SJCRH30 (cell line): ENCODE data around the gene MED27. TPM values are rescaled to one million over a fixed set of nuclear protein-coding genes. Genes with fewer than 3 reads are reported as not detected.

ENCODE experiments used
- DNase-seq, 2 experiments: peaks; one replicate each; pipeline ENCODE4 v3.0.0-alpha.2; 2015 to 2020
- H3K27ac ChIP-seq: fragments of 250-450 bp; sonication (Bioruptor Pico); 2 replicates; pipeline ENCODE4 v1.5.1; 2020; ENCODE audit warnings: mild to moderate bottlenecking, moderate library complexity
- H3K27me3 ChIP-seq: fragments of 250-450 bp; sonication (Bioruptor Pico); 2 replicates; pipeline ENCODE4 v1.5.1; 2020; ENCODE audit warnings: mild to moderate bottlenecking, moderate library complexity
- H3K36me3 ChIP-seq: fragments of 250-450 bp; sonication (Bioruptor Pico); 2 replicates; pipeline ENCODE4 v1.5.1; 2020; ENCODE audit warnings: mild to moderate bottlenecking, moderate library complexity
- H3K4me1 ChIP-seq: fragments of 250-450 bp; sonication (Bioruptor Pico); 2 replicates; pipeline ENCODE4 v1.5.1; 2020; ENCODE audit warnings: mild to moderate bottlenecking, moderate library complexity
- H3K4me3 ChIP-seq: fragments of 250-450 bp; sonication (Bioruptor Pico); 2 replicates; pipeline ENCODE4 v1.5.1; 2020; ENCODE audit warnings: mild to moderate bottlenecking, moderate library complexity
- H3K9me3 ChIP-seq: fragments of 250-450 bp; sonication (Bioruptor Pico); replicated peaks from 2 replicates; pipeline ENCODE4 v1.5.1; 2020; ENCODE audit warnings: mild to moderate bottlenecking, moderate library complexity
- total RNA-seq: library from RNA; depleted of rRNA; stranded (reverse); fragments of >200 nt; shearing (Covaris generic); gene quantifications from 2 replicates; pipeline ENCODE4 v1.2.3, GENCODE V29; 2014

Gene MED27
- total RNA-seq, 1 experiment from 2014 or later: 50.7 TPM

GRCh38 chr9:131994364-131995125 lies 85.1 kb downstream of the MED27 start:
- Histone ChIP-seq H3K4me3 (no peak overlapping the region), H3K9me3 (peaks cover 16% of the 10 kb centered on the region), H3K27ac (peak overlapping the region; percentile 83), H3K4me1 (peaks cover 43% of the 10 kb centered on the region), H3K27me3 (no peaks in the 10 kb centered on the region), H3K36me3 (peaks cover 17% of the 10 kb centered on the region)
- DNase-seq: peak; percentile 96 to 98

GRCh38 chr9:131992906-131993657 lies 86.6 kb downstream of the MED27 start:
- Histone ChIP-seq H3K9me3 (peaks cover 16% of the 10 kb centered on the region), H3K36me3 (peaks cover 17% of the 10 kb centered on the region), H3K27ac (peak overlapping the region; percentile 83), H3K27me3 (no peaks in the 10 kb centered on the region), H3K4me3 (no peak overlapping the region), H3K4me1 (peaks cover 34% of the 10 kb centered on the region)
- DNase-seq: peak; percentile 95 to 96

DNA sequence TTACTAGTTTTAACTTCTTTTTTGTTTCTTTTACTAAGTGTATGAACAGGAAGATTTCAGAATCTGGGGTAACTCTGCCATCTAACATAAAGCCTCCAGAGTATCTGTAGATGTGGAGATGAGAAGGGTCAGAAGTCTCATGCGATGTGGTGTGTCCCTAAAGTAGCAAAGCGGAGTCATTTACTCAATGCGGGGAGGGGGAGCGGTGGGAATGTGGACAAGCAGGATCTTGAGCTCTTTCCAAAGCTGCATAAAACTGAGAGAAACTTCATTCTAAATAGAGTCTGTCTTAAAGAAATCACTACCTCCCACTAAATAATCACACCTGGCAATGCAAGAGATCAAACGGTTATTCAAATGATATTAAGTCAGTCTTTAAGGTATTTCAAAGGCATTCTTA lies 92.4 kb downstream of the MED27 start:
- Histone ChIP-seq H3K4me3 (no peak overlapping the region), H3K36me3 (no peaks in the 10 kb centered on the region), H3K4me1 (peaks cover 4% of the 10 kb centered on the region), H3K27ac (no peak overlapping the region), H3K27me3 (no peaks in the 10 kb centered on the region), H3K9me3 (no peaks in the 10 kb centered on the region)
- DNase-seq: no peak

GRCh38 chr9:131986576-131986975 lies 93.1 kb downstream of the MED27 start:
- Histone ChIP-seq H3K4me3 (no peak overlapping the region), H3K36me3 (no peaks in the 10 kb centered on the region), H3K4me1 (0 out of 2 replicates have a peak, but pooled peaks cover under 1% of the 10 kb centered on the region), H3K27me3 (no peaks in the 10 kb centered on the region), H3K9me3 (no peaks in the 10 kb centered on the region), H3K27ac (no peak overlapping the region)
- DNase-seq: no peak

DNA sequence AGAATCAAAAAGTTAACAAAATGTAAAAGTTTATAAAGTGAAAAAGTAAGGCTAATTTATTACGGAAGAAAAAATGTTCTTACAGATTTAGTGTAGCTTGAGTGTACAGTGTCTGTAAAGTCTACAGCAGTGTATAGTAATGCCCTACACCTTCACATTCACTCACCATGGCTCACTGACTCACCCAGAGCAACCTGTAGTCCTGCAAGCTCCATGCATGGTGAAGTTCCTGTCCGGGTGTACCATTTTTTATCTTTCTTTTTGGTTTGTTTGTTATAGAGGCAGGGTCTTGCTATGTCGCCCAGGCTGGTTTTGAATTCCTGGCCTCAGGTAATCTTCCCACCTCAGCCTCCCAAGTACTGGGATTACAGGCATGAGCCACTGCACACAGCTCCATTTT lies 93.6 kb downstream of the MED27 start:
- no peak for DNase-seq
- Histone ChIP-seq H3K36me3 (no peaks in the 10 kb centered on the region), H3K27me3 (no peaks in the 10 kb centered on the region), H3K4me3 (no peak overlapping the region), H3K27ac (no peak overlapping the region), H3K9me3 (no peaks in the 10 kb centered on the region), H3K4me1 (peaks cover 6% of the 10 kb centered on the region)

DNA sequence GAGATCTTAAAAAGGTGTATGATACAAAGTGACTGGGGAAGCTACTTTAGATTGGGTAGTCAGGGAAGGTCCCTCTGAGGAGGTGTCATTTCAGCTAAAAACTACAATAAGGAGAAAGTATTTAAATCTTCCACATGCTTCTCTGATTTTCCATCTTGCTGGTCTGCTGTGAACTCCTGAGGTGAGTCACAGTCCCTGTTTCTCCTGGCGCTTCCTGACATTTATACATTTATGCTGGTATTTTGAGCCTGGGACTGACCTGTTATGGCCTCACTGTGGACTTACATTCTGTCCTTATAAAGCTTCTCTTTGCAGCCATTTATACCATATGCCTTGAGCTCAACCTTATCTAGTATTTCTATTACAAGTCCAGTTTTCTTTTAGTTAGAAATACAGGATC lies 95.1 kb downstream of the MED27 start:
- Histone ChIP-seq H3K9me3 (no peaks in the 10 kb centered on the region), H3K4me1 (peaks cover 14% of the 10 kb centered on the region), H3K27me3 (no peaks in the 10 kb centered on the region), H3K4me3 (no peak overlapping the region), H3K27ac (no peak overlapping the region), H3K36me3 (no peaks in the 10 kb centered on the region)
- DNase-seq: no peak

GRCh38 chr9:131982671-131983239 lies 96.9 kb downstream of the MED27 start:
- DNase-seq: no peak
- Histone ChIP-seq H3K36me3 (no peaks in the 10 kb centered on the region), H3K27me3 (no peaks in the 10 kb centered on the region), H3K9me3 (no peaks in the 10 kb centered on the region), H3K27ac (no peak overlapping the region), H3K4me3 (no peak overlapping the region), H3K4me1 (peaks cover 14% of the 10 kb centered on the region)

DNA sequence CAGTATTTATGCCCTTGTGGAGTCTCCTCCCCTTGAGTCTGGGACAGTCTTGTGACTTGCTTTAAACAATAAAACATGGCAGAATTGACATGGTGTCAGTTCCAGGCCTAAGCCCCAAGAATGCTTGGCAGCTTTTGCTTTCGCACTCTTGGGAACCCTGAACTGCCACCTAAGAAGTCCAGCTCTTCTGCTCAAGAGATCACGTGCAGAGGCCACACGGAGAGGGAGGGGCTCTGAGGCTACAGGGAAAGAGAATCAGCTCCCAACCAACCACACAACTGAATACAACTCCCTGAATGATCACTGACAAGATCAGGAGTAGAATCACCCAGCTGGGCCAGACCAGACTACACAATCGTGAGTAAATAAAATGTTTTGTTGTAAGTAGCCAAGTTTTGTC lies 97.6 kb downstream of the MED27 start:
- no peaks in the 10 kb centered on the region for H3K27me3 ChIP-seq
- no peaks in the 10 kb centered on the region for H3K9me3 ChIP-seq
- no peaks in the 10 kb centered on the region for H3K36me3 ChIP-seq
- no peak overlapping the region for H3K27ac ChIP-seq
- H3K4me1 ChIP-seq: peaks cover 14% of the 10 kb centered on the region
- no peak overlapping the region for H3K4me3 ChIP-seq
- DNase-seq: no peak

- Histone ChIP-seq H3K4me1 (peaks cover 14% of the 10 kb centered on the region), H3K4me3 (no peak overlapping the region), H3K36me3 (no peaks in the 10 kb centered on the region), H3K27ac (no peak overlapping the region), H3K27me3 (no peaks in the 10 kb centered on the region), H3K9me3 (no peaks in the 10 kb centered on the region)
- DNase-seq: no peak
Measured at GRCh38 chr9:131981116-131981776, 98.4 kb downstream of the MED27 start.

DNA sequence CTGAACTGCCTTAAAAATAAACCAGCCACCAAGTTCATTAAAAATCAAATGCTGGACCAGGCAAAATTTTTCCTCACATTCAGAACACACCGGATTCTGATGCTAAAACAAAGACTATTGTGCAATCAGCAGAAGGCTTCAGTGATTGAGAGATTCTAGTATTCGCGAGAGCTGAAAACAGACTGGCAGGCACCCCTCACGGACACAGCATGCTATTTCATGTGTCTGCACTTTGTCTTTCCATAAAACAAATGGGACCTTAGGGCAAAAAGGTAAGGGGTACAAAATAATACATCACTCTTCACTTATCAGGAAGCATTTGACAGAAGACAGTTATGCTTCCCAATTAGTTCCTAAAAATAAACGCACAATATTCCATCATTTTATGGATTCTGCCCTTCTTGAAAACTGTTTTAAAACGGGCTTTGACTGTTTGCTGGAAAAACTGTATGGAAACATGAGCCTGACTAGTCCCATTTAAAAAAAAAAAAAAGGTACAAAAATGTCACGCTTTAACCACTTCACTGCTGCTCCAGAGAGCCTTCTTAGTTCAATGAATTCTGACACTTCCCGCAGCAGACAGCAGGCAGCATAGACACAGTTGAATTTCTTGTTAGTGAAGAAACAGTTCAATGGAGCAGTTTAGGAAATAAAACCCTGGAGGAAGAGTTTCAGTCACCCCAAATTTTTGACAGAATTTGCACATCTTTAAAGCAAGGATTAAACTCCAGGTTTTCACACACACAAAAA lies 99.2 kb downstream of the MED27 start:
- H3K9me3 ChIP-seq: no peaks in the 10 kb centered on the region
- no peaks in the 10 kb centered on the region for H3K36me3 ChIP-seq
- DNase-seq: peak in 1 of 2 experiments; percentile 40
- no peak overlapping the region for H3K4me3 ChIP-seq
- H3K4me1 ChIP-seq: peaks cover 14% of the 10 kb centered on the region
- no peaks in the 10 kb centered on the region for H3K27me3 ChIP-seq
- H3K27ac ChIP-seq: no peak overlapping the region

DNA sequence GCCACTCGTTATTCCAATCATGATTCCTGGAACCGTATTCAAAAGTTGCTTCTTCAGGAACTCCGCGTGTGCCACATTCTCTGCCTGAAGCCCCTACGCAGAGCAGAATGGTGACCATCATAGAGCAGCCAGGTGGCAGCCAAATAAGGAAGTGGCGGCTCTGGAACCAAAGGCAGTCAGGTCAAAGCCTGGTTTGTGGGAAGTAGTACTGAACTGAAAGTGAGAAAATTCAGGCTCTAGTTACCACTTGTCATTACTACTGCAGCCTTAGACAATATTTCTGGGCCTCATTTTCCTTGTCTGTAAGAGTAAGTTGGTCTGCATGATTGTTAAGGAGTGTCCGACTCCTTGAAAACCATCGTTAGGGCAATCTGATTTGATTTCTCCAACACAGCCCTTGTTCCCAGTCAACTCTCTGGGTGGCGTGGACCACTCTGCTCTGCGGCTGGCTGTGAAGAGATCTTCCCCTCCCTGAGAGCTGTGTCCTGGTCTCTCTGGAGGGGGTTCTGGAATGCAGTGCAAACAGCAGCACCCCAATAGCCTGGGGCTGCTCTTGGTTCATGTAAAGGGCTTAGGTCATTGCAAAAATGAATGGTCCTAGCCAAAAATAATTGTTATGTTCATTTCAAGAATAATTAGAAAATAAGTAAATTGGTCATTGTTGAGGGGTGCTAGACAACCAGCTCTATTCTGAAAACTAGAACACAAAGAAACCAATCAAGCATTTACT lies 102.4 kb downstream of the MED27 start:
- no peaks in the 10 kb centered on the region for H3K27me3 ChIP-seq
- no peak overlapping the region for H3K4me3 ChIP-seq
- H3K9me3 ChIP-seq: no peaks in the 10 kb centered on the region
- no peaks in the 10 kb centered on the region for H3K36me3 ChIP-seq
- no peak overlapping the region for H3K27ac ChIP-seq
- peaks cover 17% of the 10 kb centered on the region for H3K4me1 ChIP-seq
- DNase-seq: no peak

GRCh38 chr9:131976157-131977108 lies 103.2 kb downstream of the MED27 start:
- no peak overlapping the region for H3K27ac ChIP-seq
- no peaks in the 10 kb centered on the region for H3K27me3 ChIP-seq
- no peak for DNase-seq
- H3K4me3 ChIP-seq: no peak overlapping the region
- no peaks in the 10 kb centered on the region for H3K36me3 ChIP-seq
- H3K9me3 ChIP-seq: no peaks in the 10 kb centered on the region
- H3K4me1 ChIP-seq: peaks cover 23% of the 10 kb centered on the region

DNA sequence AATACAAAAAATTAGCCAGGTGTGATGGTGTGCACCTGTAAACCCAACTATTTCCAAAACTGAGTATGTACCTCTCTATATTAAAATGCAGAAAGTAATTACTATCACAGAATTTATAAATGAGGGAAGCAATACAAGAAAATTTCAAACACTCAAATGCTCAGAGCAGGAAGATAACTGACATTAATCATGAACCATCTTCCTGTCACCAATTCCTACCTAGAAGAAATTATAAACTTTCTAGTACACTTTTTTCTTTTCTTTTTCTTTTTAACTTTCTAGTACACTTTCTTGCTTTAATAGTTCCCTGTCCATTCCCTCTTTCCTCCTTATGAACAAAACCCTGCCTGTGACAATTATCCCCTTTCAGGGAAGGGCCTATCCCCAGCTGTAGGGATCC lies 106.8 kb downstream of the MED27 start:
- Histone ChIP-seq H3K4me3 (no peak overlapping the region), H3K27me3 (no peaks in the 10 kb centered on the region), H3K27ac (no peak overlapping the region), H3K4me1 (peaks cover 16% of the 10 kb centered on the region), H3K9me3 (no peaks in the 10 kb centered on the region), H3K36me3 (no peaks in the 10 kb centered on the region)
- DNase-seq: no peak
